ENCODE results near the gene RGR.

The RGR gene

GRCh38 chr10:84296091-84296981 is 51.5 kb downstream of the RGR start:
- no peak for DNase-seq (ENCODE audit: low spot score)

GRCh38 chr10:84298057-84298456 is 53.2 kb downstream of the RGR start:
- no peak for DNase-seq (ENCODE audit: low spot score)

- no peak for DNase-seq (ENCODE audit: low spot score)
These were observed 57.4 kb downstream of the RGR start for GRCh38 chr10:84302223-84302622.

- DNase-seq (ENCODE audit: low spot score): no peak
These were observed 62.0 kb downstream of the RGR start for GRCh38 chr10:84306751-84307384.

GRCh38 chr10:84308021-84308420 is 63.2 kb downstream of the RGR start:
- no peak for DNase-seq (ENCODE audit: low spot score)

- no peak for DNase-seq (ENCODE audit: low spot score)
These were observed 63.8 kb downstream of the RGR start for GRCh38 chr10:84308481-84309304.

Data from HuH-7.5 (cell line).